Neuronal stem cell (in vitro differentiated cells): ENCODE measurements around the gene TNS1.

Experiments used
- DNase-seq: peaks from one replicate; pipeline ENCODE4 v3.0.0-alpha.2; 2013; ENCODE audit warnings: low spot score
- H2AFZ ChIP-seq: one replicate; pipeline ENCODE4 v1.6.1; 2013; ENCODE audit warnings: mild to moderate bottlenecking, low read length, inconsistent platforms
- H2AK5ac ChIP-seq: 2 replicates; pipeline ENCODE4 v1.6.1; 2013; ENCODE audit warnings: low read depth, mild to moderate bottlenecking, inconsistent platforms, low read length, moderate library complexity, mixed read lengths
- H2BK120ac ChIP-seq: 2 replicates; pipeline ENCODE4 v1.6.1; 2013; ENCODE audit warnings: low read depth, mild to moderate bottlenecking, inconsistent platforms, low read length, moderate library complexity, mixed read lengths
- H2BK12ac ChIP-seq: one replicate; pipeline ENCODE4 v1.6.1; 2013; ENCODE audit warnings: low read length, inconsistent platforms
- H2BK15ac ChIP-seq: 2 replicates; pipeline ENCODE4 v1.6.1; 2013; ENCODE audit warnings: mild to moderate bottlenecking, low read length, inconsistent platforms, mixed read lengths
- H2BK5ac ChIP-seq: one replicate; pipeline ENCODE4 v1.6.1; 2013; ENCODE audit warnings: inconsistent platforms, mild to moderate bottlenecking, low read length, moderate library complexity
- H3K14ac ChIP-seq: one replicate; pipeline ENCODE4 v1.6.1; 2013; ENCODE audit warnings: low read length, inconsistent platforms
- H3K18ac ChIP-seq: 2 replicates; pipeline ENCODE4 v1.6.1; 2013; ENCODE audit warnings: low read length, inconsistent platforms
- H3K23ac ChIP-seq: 2 replicates; pipeline ENCODE4 v1.6.1; 2013; ENCODE audit warnings: low read depth, mild to moderate bottlenecking, mixed read lengths, low read length, inconsistent platforms; ENCODE audit not compliant: poor library complexity
- H3K27ac ChIP-seq: replicated peaks from 3 replicates; pipeline ENCODE4 v1.5.1; 2013; ENCODE audit warnings: low read length, inconsistent platforms
- H3K27me3 ChIP-seq, 3 experiments: 2 replicates each; pipeline ENCODE4 v1.6.1; 2013; ENCODE audit warnings: low read length in 3 of 3, mild to moderate bottlenecking in 2 of 3, inconsistent platforms in 1 of 3, low read depth in 1 of 3, mixed read lengths in 1 of 3, moderate library complexity in 1 of 3; ENCODE audit not compliant: control insufficient read depth in 3 of 3, insufficient read depth in 3 of 3
- H3K36me3 ChIP-seq, 2 donors: replicated peaks in 1 of 2; 2 replicates each; pipeline ENCODE4 v1.6.1; 2013; ENCODE audit warnings: low read length in 2 of 2; ENCODE audit not compliant: control insufficient read depth in 2 of 2, insufficient read depth in 2 of 2
- H3K4ac ChIP-seq: 2 replicates; pipeline ENCODE4 v1.6.1; 2013; ENCODE audit warnings: inconsistent platforms, mild to moderate bottlenecking, low read length, moderate library complexity
- H3K4me1 ChIP-seq, 2 donors: 1 replicate in 1 of 2; 2 replicates in 1 of 2; pipeline ENCODE4 v1.6.1; 2013; ENCODE audit warnings: low read length in 2 of 2, low read depth in 1 of 2; ENCODE audit not compliant: control insufficient read depth in 2 of 2, insufficient read depth in 1 of 2
- H3K4me2 ChIP-seq: one replicate; pipeline ENCODE4 v1.6.1; 2013; ENCODE audit warnings: mild to moderate bottlenecking, low read length, inconsistent platforms; ENCODE audit not compliant: insufficient read depth, poor library complexity, severe bottlenecking
- H3K4me3 ChIP-seq, 2 donors: 2 replicates each; pipeline ENCODE4 v1.5.1; 2013; ENCODE audit warnings: low read length in 2 of 2, mild to moderate bottlenecking in 2 of 2, inconsistent platforms in 1 of 2, moderate library complexity in 1 of 2
- H3K79me1 ChIP-seq: one replicate; pipeline ENCODE4 v1.6.1; 2013; ENCODE audit warnings: low read depth, mild to moderate bottlenecking, inconsistent platforms, low read length, moderate library complexity
- H3K9ac ChIP-seq: one replicate; pipeline ENCODE4 v1.6.1; 2013; ENCODE audit warnings: mild to moderate bottlenecking, low read depth, low read length, inconsistent platforms; ENCODE audit not compliant: poor library complexity
- H3K9me3 ChIP-seq, 2 donors: replicated peaks in 1 of 2; 2 replicates each; pipeline versions ENCODE3 to v1.6.1; 2013; ENCODE audit warnings: low read length in 2 of 2, mild to moderate bottlenecking in 2 of 2, inconsistent platforms in 1 of 2, low read depth in 1 of 2, mixed read lengths in 1 of 2, moderate library complexity in 1 of 2; ENCODE audit not compliant: control insufficient read depth in 2 of 2, insufficient read depth in 1 of 2
- H4K8ac ChIP-seq: one replicate; pipeline ENCODE4 v1.6.1; 2013; ENCODE audit warnings: low read depth, mild to moderate bottlenecking, inconsistent platforms, low read length, moderate library complexity
- H4K91ac ChIP-seq: one replicate; pipeline ENCODE4 v1.6.1; 2013; ENCODE audit warnings: low read length, low read depth, mild to moderate bottlenecking, inconsistent platforms; ENCODE audit not compliant: poor library complexity
- WGBS, 2 donors: extraction: QIAGEN DNeasy Blood & Tissue Kit; methylation state at CpG; one replicate each; pipeline ENCODE4 v1.1.7; 2013; ENCODE audit warnings: missing lambda C conversion rate in 2 of 2, mixed read lengths in 1 of 2; ENCODE audit not compliant: insufficient read length in 2 of 2, insufficient replicate concordance in 1 of 2; ENCODE audit errors: extremely low coverage in 2 of 2; 5-methylcytosine and 5-hydroxymethylcytosine counted together

The TNS1 gene

GRCh38 chr2:217826520-217826919 lies 176.3 kb downstream of the TNS1 start:
- no peak overlapping the region for H2BK120ac ChIP-seq
- no peak overlapping the region for H3K27ac ChIP-seq
- H3K14ac ChIP-seq: no peak overlapping the region
- H4K91ac ChIP-seq: no peak overlapping the region
- H3K18ac ChIP-seq: no peak overlapping the region
- no peak overlapping the region for H2AK5ac ChIP-seq
- H3K4me2 ChIP-seq: no peak overlapping the region
- H4K8ac ChIP-seq: no peak overlapping the region
- H2BK12ac ChIP-seq: no peak overlapping the region
- DNase-seq: no peak
- H3K9ac ChIP-seq: no peak overlapping the region
- H3K4ac ChIP-seq: no peak overlapping the region
- no peak overlapping the region for H2BK15ac ChIP-seq
- H3K79me1 ChIP-seq: no peaks in the 10 kb centered on the region
- H3K4me3 ChIP-seq: no peak overlapping the region
- H3K23ac ChIP-seq: no peak overlapping the region
- H2BK5ac ChIP-seq: no peak overlapping the region
- no CpG with 5 or more reads among the region's 6 CpGs for WGBS, 2 donors
- H2AFZ ChIP-seq: no peak overlapping the region
- H3K4me1 ChIP-seq: peaks cover 0 to 2% of the 10 kb centered on the region in 2 donors
- no peaks in the 10 kb centered on the region for H3K36me3 ChIP-seq
- H3K27me3 ChIP-seq: peaks cover 0 to 13% (median 0%) of the 10 kb centered on the region in 3 experiments
- no peaks in the 10 kb centered on the region for H3K9me3 ChIP-seq

GRCh38 chr2:217825469-217826235 lies 177.1 kb downstream of the TNS1 start:
- H3K9ac ChIP-seq: peak overlapping the region; percentile 9
- H3K79me1 ChIP-seq: no peaks in the 10 kb centered on the region
- H3K4me2 ChIP-seq: no peak overlapping the region
- no peaks in the 10 kb centered on the region for H3K9me3 ChIP-seq
- H4K91ac ChIP-seq: no peak overlapping the region
- no peak overlapping the region for H2BK120ac ChIP-seq
- H3K27ac ChIP-seq: no peak overlapping the region
- H4K8ac ChIP-seq: no peak overlapping the region
- WGBS, 2 donors: no CpG with 5 or more reads among the region's 8 CpGs
- H3K36me3 ChIP-seq: no peaks in the 10 kb centered on the region
- H2BK12ac ChIP-seq: no peak overlapping the region
- H3K27me3 ChIP-seq: peaks cover 0 to 16% (median 0%) of the 10 kb centered on the region in 3 experiments
- H2BK5ac ChIP-seq: peak overlapping the region; percentile 35
- DNase-seq: no peak
- no peak overlapping the region for H3K23ac ChIP-seq
- no peak overlapping the region for H2BK15ac ChIP-seq
- H3K4me1 ChIP-seq: peaks cover 3 to 4% of the 10 kb centered on the region in 2 donors
- no peak overlapping the region for H2AFZ ChIP-seq
- H3K4ac ChIP-seq: no peak overlapping the region
- H2AK5ac ChIP-seq: no peak overlapping the region
- H3K14ac ChIP-seq: peak overlapping the region; percentile 26
- H3K4me3 ChIP-seq: no peak overlapping the region
- H3K18ac ChIP-seq: no peak overlapping the region

GRCh38 chr2:217824223-217824622 lies 178.6 kb downstream of the TNS1 start:
- Histone ChIP-seq H4K8ac (no peak overlapping the region), H3K23ac (no peak overlapping the region), H3K36me3 (no peaks in the 10 kb centered on the region), H4K91ac (no peak overlapping the region), H3K27ac (no peak overlapping the region), H3K27me3 (peaks cover 0 to 19% (median 0%) of the 10 kb centered on the region in 3 experiments), H3K79me1 (no peaks in the 10 kb centered on the region), H3K14ac (no peak overlapping the region), H3K9ac (no peak overlapping the region), H2AFZ (no peak overlapping the region), H3K4ac (no peak overlapping the region), H3K9me3 (no peaks in the 10 kb centered on the region), H2BK12ac (no peak overlapping the region), H3K4me3 (no peak overlapping the region), H3K18ac (no peak overlapping the region), H2BK15ac (no peak overlapping the region), H2BK5ac (no peak overlapping the region), H2BK120ac (no peak overlapping the region), H3K4me1 (peaks cover 11 to 16% of the 10 kb centered on the region in 2 donors), H2AK5ac (no peak overlapping the region), H3K4me2 (no peak overlapping the region)
- no peak for DNase-seq
- no CpG with 5 or more reads among the region's 4 CpGs for WGBS, 2 donors

GRCh38 chr2:217823626-217824025 lies 179.2 kb downstream of the TNS1 start:
- no peaks in the 10 kb centered on the region for H3K79me1 ChIP-seq

More at GRCh38 chr2:217823626-217824025, 179.2 kb downstream of the TNS1 start:
- Histone ChIP-seq H3K9me3 (no peaks in the 10 kb centered on the region), H3K18ac (no peak overlapping the region), H3K27ac (no peak overlapping the region), H3K4me2 (no peak overlapping the region), H2BK12ac (no peak overlapping the region), H3K27me3 (peaks cover 0 to 23% (median 0%) of the 10 kb centered on the region in 3 experiments), H3K9ac (no peak overlapping the region), H3K4ac (no peak overlapping the region), H3K4me1 (peaks cover 11 to 16% of the 10 kb centered on the region in 2 donors), H2BK120ac (no peak overlapping the region), H3K23ac (no peak overlapping the region), H2BK15ac (no peak overlapping the region), H3K36me3 (no peaks in the 10 kb centered on the region), H4K8ac (no peak overlapping the region), H3K4me3 (no peak overlapping the region), H4K91ac (no peak overlapping the region), H2BK5ac (no peak overlapping the region), H2AK5ac (no peak overlapping the region), H2AFZ (no peak overlapping the region), H3K14ac (no peak overlapping the region)
- no CpG with 5 or more reads among the region's 6 CpGs for WGBS, 2 donors
- no peak for DNase-seq
